GM19455 (cell line): Measurements from ENCODE around the gene DNAJC12.
"Not testable (repeated sequence)": the region's sequence is repeated elsewhere in the genome, so short reads cannot be mapped to it uniquely, and the experiment has no call there.

Source experiments
- ATAC-seq: cut with Tn5 transposase; IDR thresholded peaks from one replicate; pipeline ENCODE4 v1.9.1; 2021; ENCODE audit not compliant: unreplicated experiment

DNAJC12 gene

GRCh38 chr10:67837541-67838314 is at the start of gene DNAJC12:
TSS of gene DNAJC12 (minus strand) at chr10:67838188. CDS start at chr10:67838011, 177 bp downstream.
- ATAC-seq, result no peak

GRCh38 chr10:67884842-67885670 is 47.1 kb upstream of the DNAJC12 start:
- peak; percentile 70 for ATAC-seq

GRCh38 chr10:67884313-67884841 is 46.4 kb upstream of the DNAJC12 start, which contains the start of gene SIRT1:
TSS of gene SIRT1 (plus strand) at chr10:67884656. CDS start at chr10:67884722, 66 bp downstream.
- peak; percentile 80 for ATAC-seq

GRCh38 chr10:67883710-67884312 is 45.8 kb upstream of the DNAJC12 start:
- ATAC-seq, result no peak

GRCh38 chr10:67878133-67878532 is 40.1 kb upstream of the DNAJC12 start:
- ATAC-seq, result no peak

- ATAC-seq, result not testable (repeated sequence)
Observed at GRCh38 chr10:67877421-67877820, 39.4 kb upstream of the DNAJC12 start.

- ATAC-seq, result no peak
Observed at GRCh38 chr10:67875340-67876238, 37.6 kb upstream of the DNAJC12 start.

- ATAC-seq, result no peak
Observed at GRCh38 chr10:67869996-67870395, 32.0 kb upstream of the DNAJC12 start.

- no peak for ATAC-seq
Observed at GRCh38 chr10:67868132-67868531, 30.1 kb upstream of the DNAJC12 start.

GRCh38 chr10:67864607-67865371 is 26.8 kb upstream of the DNAJC12 start:
- no peak for ATAC-seq

GRCh38 chr10:67863094-67863493 is 25.1 kb upstream of the DNAJC12 start:
- no peak for ATAC-seq

- no peak for ATAC-seq
Observed at GRCh38 chr10:67861750-67862432, 23.9 kb upstream of the DNAJC12 start.

GRCh38 chr10:67858971-67859370 is 21.0 kb upstream of the DNAJC12 start:
- no peak for ATAC-seq

GRCh38 chr10:67853512-67853911 is 15.5 kb upstream of the DNAJC12 start:
- no peak for ATAC-seq

GRCh38 chr10:67852761-67853160 is 14.8 kb upstream of the DNAJC12 start:
- ATAC-seq, result no peak

- no peak for ATAC-seq
Observed at GRCh38 chr10:67851186-67851585, 13.2 kb upstream of the DNAJC12 start.

- peak; percentile 92 for ATAC-seq
Observed at GRCh38 chr10:67849331-67850011, 11.5 kb upstream of the DNAJC12 start.

- ATAC-seq, result no peak
Observed at GRCh38 chr10:67843284-67843683, 5.3 kb upstream of the DNAJC12 start.
